ENCODE results near the gene SYCP3.
A peak's percentile ranks its signal among the peaks of the same experiment; 100 is the strongest.
"Not testable (repeated sequence)": the region's sequence is repeated elsewhere in the genome, so short reads cannot be mapped to it uniquely, and the experiment has no call there.

The SYCP3 gene

DNA sequence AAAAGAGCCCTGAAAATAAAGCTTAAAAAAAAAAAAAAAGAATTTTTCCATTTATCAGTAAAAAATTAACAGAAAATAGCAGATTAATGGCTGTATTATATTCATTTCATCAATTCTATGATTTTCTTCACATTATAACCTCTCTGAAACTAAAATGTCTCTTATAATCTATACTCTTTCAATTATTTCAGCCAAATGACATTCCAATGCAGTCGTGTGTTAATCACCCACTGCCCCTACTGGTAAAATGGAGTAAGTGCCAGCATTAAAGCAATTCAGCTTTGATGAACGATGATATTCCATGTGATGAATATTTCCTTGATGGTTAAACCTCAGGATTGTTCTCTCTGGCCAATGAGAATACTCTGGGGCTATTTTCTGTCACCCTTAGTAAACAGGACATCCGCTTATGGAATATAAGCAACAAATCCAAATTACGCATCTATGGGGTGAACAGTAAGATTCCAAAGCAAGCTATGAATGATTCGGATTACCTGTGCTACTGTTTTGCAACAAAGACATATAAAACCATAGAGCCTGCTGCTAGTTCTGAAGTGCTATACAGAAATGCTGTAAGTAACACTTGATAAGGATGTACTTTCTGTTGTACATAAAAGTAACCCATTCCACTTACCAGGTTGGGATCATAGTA, 20.3 kb upstream of the SYCP3 start:
- peak; percentile 8 for DNase-seq

- no peak for DNase-seq
These were observed 10.9 kb upstream of the SYCP3 start for GRCh38 chr12:101750152-101750551.

DNA sequence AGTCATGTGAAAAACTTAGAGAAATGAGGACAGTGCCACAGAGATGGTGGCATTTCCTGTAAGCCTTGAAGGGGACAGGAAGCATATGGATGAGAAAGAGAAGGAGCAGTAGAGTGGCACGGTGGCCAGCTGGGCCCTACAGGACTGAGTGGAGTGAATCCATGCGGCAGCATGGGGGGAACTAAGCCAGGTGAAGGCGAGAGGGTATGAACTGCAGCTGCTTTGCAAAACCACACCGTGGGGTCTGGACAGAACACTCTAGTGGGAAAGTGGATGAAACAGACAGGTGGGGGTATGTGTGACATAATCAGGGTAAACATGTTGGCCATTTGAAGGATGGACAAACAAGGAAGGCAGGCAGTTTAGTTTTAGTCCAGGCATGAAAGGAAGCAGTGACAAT, 10.4 kb upstream of the SYCP3 start:
- DNase-seq: no peak

DNA sequence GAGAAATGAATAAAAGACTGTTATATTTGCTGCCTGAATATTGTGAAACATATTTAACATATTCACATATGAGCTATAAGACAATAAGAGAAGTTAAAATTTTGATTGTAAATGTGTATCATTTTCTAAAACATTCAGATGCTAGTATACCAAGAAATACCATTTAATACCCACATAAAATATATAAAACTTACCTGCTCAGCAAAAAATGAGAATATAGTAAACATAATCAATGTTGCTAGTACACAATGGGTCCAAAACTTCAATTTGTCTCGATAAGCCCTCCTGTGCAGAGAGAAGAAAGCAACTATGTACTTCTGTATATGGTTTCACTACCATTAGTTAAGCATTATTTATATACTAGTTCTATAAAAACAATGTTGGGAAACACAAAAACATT, 9.6 kb upstream of the SYCP3 start:
- DNase-seq: no peak

DNA sequence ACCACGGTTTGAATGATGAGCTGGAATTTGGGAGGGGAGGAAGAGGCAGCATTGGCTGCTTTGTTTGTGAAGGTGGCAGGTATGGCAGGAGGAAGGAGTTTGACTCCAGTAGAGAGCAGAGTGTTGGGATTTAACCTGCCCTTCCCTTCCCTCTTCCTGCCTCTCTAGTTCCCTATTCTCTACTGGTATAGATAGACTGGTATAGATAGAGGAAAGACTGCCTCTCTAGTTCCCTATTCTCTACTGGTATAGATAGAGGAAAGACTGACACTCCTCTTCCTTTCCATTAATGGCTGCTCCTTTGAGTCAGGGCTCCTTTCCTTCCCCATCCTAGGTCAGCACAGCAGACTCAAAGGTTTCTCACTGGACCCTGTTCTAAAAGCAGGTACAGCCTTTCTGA, 8.4 kb upstream of the SYCP3 start:
- no peak for DNase-seq

GRCh38 chr12:101746661-101747060, 7.4 kb upstream of the SYCP3 start:
- DNase-seq: no peak

- DNase-seq: no peak
These were observed 6.9 kb upstream of the SYCP3 start for GRCh38 chr12:101746196-101746595.

DNA sequence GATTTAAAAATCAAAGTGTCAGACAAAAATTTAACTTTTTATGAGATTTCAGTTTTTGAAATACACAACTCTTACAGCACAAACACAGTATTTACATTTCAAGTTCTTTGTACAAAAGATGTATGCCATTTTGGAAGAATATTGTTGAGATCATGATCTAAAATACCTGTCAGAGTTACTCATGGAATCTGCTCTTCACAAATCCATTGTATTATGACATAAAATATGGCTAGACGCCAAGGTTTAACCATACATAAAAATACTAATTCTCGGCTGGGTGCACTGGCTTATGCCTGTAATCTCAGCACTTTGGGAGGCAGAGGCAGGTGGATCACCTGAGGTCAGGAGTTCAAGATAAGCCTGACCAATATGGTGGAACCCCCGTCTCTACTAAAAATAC, 6.2 kb upstream of the SYCP3 start:
- no peak for DNase-seq

DNA sequence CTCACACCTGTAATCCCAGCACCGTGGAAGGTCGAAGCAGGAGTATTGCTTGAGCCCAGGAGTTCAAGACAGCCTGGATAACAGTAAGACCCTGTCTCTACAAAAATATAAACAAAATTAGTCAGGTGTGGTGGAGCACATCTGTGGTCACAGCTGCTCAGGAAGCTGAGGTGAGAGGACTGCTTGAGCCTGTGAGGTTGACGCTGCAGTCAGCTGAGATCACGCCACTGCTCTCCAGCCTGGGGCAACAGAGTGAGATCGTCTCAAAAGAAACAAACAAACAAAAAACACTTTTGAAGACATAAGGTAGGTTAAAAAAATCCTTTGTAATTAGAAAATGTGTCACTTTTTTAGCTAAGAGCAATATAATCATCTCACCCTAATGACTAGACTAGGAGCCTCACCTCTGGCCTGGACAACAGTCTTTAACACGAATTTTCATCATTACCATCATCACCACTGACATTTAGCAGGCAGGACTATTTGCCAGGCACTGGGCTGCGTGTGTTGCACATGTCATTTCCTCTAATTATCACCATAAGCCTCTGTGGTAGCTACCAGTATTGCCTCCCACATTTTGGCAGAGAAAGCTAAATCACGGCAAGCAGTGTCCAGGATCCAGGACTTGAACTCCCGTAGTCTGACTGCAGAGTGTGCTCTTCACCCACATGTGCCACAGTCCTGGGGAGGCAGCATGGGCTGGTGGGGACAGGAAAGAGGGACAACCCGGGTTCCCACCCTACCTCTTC, 4.6 kb upstream of the SYCP3 start:
- no peak for DNase-seq

- no peak for DNase-seq
These were observed 4.0 kb upstream of the SYCP3 start for GRCh38 chr12:101743242-101743641.

- DNase-seq: no peak
These were observed 1.7 kb upstream of the SYCP3 start for GRCh38 chr12:101740980-101741379.

- no peak for DNase-seq
These were observed 1.3 kb upstream of the SYCP3 start for GRCh38 chr12:101740566-101740965.

DNA sequence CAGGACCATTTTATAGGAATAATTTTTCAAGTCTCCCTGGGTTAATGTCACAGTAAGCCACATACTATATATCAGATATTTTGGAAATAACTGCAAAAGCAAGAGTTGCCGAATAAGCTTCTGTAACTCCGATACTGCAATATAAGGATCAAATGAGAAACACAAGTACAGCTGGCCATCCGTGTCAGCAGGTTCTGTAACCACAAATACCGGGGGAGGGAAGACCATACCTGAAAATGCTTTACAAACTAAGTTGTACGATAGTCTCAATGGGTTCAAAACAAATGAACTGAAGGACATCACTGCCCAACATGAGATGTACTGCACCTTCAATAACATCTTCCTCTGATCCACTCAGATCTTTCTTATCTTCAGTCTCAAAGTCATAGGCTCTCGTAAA, 1.8 kb downstream of the SYCP3 start:
- no peak for DNase-seq

- not testable (repeated sequence) for DNase-seq
These were observed 4.8 kb downstream of the SYCP3 start for GRCh38 chr12:101734482-101734881.

- no peak for DNase-seq
These were observed 6.1 kb downstream of the SYCP3 start for GRCh38 chr12:101733166-101733565.

GRCh38 chr12:101732318-101732717, 6.9 kb downstream of the SYCP3 start:
- no peak for DNase-seq

DNA sequence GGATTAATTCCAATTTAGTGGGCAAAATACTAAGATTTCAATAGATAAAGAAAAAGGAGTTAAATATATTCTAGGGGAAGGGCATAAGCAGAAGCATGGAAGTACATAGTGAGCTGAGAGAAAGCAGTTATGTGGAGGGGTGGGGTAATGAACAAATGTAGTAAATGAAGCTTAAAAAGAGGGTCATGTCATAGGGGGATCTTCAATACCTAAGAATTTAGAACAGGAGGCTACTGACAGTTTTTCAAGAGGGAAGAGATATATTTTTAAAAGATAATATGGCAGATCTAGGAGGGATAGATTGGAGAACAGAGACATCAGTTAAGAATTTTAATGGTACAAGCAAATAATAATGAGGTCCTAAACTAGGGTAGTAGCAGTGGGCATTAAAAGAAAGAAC, 9.4 kb downstream of the SYCP3 start:
- DNase-seq: no peak

DNA sequence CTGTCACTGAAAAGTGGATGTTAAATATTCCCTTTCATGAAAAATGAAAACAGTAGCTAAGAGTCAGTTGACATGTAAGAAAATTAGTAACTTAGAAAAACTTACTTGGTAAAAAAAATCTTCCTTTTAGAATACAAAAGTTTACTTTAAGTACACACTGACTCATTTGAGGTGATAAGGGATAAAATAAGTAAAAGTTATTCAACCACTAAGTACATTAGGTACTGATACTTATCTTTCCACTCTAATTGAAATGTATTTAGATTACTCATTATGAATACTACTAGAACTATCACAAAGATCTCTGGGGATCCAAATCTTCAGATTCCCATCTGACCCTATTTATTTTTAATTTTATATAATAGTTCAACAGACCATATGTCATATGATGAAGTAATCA, 12.2 kb downstream of the SYCP3 start:
- DNase-seq: no peak

DNA sequence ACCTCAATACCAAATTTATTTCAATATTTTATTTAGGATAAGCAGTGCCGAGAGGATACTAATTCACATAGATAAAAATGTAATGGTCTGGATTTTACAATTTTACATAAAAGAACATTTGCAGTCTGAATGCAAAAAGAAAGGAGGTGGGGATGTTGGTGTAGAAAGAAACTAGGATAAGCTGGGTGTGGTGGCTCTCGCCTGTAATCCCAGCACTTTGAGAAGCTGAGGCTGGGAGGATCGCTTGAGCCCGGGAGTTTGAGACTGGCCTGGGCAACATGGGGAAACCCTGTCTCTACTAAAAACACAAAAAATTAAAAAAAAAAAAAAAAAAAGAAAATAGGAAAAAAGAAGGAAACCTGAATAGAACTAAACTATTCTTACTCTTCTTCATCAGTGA, 16.9 kb downstream of the SYCP3 start:
- no peak for DNase-seq

DNA sequence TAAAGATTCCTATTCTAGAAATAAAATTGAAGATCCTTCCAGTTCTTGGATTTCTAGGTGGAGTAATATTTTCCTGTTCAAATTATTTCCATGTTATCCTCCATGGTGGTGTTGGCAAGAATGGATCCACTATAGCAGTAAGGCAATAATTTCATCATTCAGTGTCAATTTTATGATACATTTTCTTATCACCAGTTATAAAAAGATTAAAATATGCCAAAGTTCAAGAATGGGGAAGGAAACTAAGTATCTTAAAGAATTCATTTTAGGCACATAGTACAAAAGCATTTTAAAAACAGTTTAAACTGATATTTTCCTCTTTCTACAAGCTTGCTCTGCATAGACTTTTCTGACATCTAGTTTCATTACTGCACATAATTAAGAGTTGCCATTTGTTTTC, 19.1 kb downstream of the SYCP3 start:
- no peak for DNase-seq

DNA sequence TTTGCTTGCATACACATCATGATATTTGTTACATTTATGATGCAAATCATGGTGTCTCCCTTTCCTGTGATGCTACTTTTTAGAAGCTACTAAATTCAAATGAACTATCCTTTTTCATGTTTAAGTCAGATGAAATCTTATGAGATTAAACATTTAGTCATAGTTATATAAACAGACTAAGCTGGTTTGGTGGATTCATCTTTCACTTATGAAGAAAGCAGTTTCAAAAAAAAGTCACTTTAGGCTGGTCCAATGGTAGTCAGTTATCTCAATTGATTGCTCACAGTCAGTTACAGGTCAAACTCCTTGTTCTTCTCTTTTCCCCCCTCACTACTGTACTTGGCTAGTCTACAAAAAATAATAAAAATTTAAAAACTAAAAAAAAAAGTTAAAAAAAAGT, 19.7 kb downstream of the SYCP3 start:
- no peak for DNase-seq

DNA sequence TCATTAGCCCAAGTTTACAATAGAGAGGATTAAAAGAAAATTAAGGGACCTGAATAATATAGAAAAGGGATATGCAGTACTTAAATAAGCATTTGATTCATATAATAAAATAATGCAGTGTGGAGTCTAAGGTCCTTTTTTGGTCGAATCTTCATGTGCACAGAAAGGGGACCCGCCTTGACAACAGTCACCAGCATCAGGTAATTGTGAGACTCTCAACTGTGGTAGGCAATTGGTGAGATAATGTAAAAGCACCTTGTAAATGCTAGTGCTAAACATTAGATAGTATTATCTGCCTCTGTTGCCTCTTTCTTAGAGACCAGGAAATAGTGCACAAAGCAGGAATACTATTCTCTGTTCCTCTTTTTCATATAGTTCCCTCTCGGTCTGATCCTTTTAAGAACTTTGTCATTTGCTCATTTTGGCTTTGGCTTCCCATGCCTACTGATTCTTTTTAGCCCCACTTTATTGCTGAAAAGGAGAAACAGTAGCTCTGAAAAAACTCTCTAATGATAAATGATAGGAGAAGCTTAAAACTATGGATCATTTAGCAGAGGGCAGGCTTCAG, 24.3 kb downstream of the SYCP3 start:
- DNase-seq: no peak

DNA sequence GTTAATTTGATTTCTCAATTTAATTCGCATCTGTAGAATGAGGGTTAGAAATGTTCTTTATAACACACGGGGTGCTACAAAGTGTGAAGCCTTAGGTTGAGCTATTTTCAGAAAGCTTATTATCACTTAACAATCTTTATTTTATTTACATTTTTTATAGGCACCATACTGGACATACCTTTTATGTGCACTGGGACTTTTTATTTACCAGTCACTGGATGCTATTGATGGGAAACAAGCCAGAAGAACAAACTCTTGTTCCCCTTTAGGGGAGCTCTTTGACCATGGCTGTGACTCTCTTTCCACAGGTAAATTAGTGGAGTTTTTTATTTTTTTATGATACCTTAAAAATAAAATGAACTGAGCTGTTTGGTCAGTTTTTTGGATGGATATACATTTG, 25.3 kb downstream of the SYCP3 start:
- DNase-seq: no peak

- DNase-seq: no peak
These were observed 26.1 kb downstream of the SYCP3 start for GRCh38 chr12:101713059-101713682.

Data from central memory CD4-positive, alpha-beta T cell (primary cell).